ENCODE results near the gene RPUSD1.
A peak's percentile ranks its signal among the peaks of the same experiment; 100 is the strongest.

Gene RPUSD1

DNA sequence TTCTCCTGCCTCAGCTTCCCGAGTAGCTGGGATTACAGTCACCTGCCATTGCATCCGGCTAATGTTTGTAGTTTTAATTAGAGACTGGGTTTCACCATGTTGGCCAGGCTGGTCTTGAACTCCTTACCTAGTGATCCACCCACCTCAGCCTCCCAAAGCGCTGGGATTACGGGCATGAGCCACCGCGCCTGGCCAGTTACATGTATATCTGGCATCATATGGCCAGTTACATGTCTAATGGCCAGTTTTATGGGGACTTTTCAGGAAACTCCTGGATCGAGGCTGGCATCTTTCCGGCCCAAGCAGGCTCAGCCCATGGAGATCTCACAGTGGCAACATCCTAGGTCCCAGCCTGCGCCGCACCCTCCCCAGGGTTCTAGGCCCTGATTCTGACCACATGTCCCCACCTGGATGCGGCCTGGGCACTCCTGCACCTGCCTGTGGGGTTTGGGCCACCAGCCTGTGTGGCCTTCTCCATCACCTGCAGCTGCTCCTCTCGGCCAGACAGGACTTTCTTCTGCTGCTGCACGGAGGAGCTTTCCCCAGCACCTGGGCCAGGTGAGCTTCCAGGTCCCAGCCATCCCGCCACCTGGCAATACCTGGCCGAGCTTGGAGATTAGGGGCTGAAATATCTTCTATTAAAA is 46.1 kb downstream of the RPUSD1 start:
- no peak for DNase-seq

DNA sequence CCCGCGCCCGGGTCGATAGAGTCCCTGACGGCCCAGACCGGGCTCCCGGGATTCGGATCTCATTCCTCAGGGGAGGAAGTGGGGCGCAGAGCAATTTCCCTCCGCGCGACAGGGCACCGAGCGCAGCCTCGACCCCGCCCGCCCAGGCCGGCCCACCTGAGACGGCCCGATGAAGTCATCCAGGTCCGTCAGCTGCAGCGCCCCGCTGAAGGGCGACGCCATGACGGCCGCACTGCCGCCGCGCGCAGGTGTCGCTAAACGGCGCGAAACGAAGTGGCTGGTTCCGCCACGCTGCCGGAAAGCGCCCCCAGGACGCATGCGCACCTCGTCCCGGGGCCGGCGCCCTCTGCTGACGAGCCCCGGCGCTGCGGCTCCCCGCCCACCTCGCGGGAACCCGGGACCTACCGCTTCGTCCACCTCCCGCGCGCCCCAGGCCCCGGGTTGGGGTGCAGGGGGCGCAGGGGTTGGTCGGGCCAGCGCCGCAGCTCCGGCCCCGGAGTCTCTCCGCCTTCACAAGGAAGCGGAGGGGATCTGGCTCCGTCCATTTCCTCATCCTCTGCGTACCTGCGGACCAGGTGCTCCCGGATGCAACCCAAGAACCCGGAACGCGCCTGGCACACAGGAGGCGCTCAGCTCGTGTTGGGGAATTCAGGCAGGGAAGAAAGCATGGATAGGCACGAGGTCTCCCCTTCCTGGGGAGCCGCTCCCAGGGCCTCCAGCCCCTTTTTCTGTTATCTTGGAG is 47.2 kb downstream of the RPUSD1 start, which contains the start of gene CIAO3:
Gene CIAO3 (minus strand): TSS at position 234 of the 742 bp plus-strand sequence. CDS start 12 bp downstream, at position 222.
- DNase-seq: peak; percentile 90

DNA sequence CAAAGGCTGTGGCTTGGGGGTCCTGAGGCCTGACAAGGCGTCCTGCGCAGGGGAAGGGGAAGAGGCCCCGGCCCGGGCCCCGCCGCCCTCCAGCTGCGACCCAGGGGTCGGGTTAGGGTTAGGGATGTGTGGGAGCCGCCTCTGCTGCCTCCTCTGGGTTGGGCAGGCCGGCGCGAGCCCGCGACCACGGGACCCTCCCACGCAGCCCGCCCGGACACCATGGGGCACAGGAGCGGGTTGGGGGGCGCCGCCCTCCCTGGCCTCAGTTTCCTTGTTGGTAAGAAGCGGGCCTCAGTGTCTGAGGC is 47.8 kb downstream of the RPUSD1 start:
- DNase-seq: no peak

DNA sequence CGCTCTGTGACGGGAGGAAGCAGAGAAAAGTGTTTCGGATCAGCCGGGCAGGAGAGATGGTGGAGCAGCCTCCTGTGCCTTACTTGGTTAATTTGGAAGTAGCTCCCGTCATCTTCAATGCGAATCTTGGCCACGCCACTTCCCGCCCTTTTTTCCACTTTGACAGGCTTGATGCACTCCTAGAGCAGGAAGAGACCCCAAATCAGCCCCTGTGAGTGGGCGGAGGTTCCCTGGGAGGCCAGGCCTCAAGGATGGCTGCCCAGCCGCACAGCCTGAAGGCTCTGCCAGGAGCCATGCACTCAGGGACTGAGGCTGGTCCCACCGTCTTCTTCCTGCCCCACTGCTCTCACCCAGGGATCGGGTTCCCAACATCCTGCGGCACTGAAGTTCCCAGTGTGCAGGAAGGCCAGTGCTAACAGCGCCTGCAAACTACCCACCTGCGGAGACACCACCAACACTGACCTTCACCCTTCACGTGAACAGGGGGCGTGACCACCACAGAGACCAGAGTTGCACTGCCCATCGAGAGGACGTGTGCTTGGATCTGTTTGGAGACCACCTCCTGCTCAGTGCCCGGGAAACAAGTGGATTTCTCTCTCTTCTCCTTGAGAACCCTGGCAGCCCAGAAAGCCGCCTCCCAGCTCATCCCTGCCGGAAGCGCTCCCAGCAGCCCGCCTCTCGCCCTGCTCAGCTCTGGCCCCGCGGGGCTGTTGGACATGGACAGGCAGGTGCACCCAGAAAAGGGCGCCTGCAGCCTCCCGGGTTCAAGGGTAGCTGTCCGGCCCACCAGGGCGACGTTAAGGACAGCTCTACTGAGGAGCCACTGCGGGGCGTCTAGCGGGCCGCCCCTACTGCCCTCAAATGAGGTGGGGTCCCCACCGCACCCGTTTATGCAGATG is 48.4 kb downstream of the RPUSD1 start:
- no peak for DNase-seq

DNA sequence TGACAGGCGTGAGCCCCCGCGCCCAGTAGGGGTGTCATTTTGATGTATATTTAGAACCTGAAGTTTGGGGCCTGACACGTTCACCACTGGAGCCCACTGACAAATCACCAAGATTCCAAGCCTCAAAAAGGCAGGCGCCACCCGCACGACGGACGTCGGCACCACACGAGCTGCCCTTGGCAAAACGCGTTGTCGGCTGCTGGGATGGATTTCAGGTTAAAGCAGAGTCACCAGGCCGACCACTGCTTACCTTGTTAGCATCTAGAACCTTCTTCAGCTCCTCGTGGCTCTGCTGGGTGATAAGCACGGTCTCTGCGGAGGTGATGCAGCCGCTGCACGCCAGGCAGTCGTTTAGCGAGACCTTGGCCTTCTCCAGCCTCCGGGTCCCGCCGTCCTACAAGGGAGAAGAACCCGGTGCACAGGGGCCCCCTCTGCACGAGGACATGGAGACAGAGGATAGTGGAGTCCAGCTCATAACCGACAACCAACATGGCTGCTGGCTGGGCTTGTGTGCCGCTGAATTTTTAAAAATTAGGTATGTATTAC is 51.2 kb downstream of the RPUSD1 start:
- DNase-seq: no peak

DNA sequence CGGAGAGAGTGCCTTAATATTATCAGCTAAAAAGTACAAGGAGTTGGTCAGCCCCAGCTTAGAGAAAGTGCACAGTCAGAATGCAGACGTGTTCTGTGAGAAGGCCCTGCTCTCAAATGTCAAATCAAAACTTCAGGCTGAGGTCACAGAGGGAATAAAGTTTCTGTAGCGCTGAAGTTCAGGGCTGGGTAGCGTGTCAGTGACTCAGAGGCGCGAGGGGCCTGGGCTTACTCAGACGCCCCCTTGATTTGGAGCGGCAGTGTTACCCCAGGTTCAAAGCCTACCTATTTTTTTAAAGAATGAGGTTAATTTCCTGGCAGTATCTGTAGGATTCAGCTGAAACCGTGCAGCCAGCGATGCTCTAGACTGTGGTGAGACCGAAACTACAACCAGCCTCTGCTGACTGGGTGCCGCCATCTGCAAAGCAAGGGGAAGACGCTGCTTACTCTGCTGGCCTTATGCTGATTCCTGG is 52.2 kb downstream of the RPUSD1 start:
- DNase-seq: no peak

DNA sequence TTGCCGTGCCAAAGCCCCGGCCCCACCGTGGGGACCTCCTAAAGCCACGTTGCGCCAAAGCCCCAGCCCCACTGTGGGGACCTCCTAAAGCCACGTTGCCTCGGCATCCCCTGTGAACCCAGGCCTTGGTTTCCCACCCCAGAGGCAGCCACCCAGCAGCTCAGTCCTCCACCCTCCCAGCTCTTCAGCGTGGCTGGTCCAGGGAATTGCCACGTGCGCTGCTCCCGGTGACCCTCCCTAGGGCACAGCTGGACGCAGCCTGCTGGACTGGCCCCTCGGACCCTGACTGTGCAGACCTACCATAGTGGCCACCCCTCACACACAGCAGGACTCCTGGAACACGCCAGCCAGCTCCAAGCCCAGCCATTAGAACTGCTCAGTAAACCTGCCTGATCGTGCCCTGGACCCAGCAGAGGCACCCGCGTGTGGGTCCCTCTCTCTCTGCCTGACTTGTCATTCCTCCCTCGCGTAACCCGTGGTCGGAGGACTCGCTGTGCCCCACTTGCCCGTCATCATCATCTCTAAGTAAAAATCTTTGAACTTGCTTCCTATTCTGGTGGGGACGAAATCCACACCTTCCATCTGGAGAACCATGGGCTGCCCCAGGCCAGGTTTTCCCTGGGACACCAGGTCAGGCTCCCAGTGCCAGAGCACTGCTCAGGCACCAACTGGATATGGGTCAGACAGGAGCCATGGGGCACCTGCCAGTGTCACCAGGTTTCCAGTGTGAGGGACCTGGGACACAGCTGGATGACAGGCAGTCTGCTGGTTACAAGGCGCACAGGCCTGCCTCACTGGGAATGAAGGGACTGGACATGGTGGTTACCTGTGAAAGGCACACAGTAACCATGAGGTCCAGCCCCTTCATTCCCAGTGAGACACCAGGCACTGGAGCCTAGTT is 53.0 kb downstream of the RPUSD1 start:
- no peak for DNase-seq
